Measurements from ENCODE around the gene USP17L15. TPM values are rescaled to one million over a fixed set of nuclear protein-coding genes. Genes with fewer than 3 reads are reported as not detected.
"Not testable (repeated sequence)": the region's sequence is repeated elsewhere in the genome, so short reads cannot be mapped to it uniquely, and the experiment has no call there.

Gene USP17L15
- total RNA-seq, 2 experiments from 2014 or later: not detected

GRCh38 chr4:9267319-9267718 lies 33.1 kb downstream of the USP17L15 start, which contains the start of gene USP17L22:
Gene USP17L22, plus strand, starts transcription at chr4:9267619. Its CDS starts 0 bp downstream, at chr4:9267619.
- H3K27ac Mint-ChIP-seq; H3K4me1 Mint-ChIP-seq; ATAC-seq; H3K9me3 Mint-ChIP-seq (ENCODE audit: low read depth); CTCF ChIA-PET; H3K36me3 Mint-ChIP-seq; DNase-seq; H3K4me3 Mint-ChIP-seq; H3K27me3 Mint-ChIP-seq: not testable (repeated sequence)

DNA sequence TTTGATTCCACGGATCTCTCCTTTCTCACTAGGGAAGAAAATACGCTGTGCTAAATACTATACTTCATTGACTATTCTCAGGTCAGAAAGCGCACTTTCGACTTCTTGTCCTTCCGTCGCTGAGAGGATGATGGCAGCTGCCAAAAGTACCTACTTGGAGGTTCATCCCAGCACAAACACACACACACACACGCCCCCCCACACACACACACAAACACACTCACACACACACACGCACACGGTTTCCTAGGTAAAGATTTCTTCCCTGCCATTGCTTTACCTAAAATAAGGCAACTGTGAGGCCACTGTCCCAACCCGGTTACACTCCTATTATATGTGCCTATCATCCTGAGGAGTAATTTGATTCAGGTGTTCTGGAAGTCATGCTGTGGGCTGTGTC lies 37.5 kb downstream of the USP17L15 start:
- H3K4me3 Mint-ChIP-seq; CTCF ChIA-PET; H3K4me1 Mint-ChIP-seq; ATAC-seq; H3K27me3 Mint-ChIP-seq; H3K36me3 Mint-ChIP-seq; H3K9me3 Mint-ChIP-seq (ENCODE audit: low read depth); H3K27ac Mint-ChIP-seq: not testable (repeated sequence)
- DNase-seq: peak; percentile 55

Other genes starting within 250 kb of the USP17L15 start
- not detected for gene FAM90A26, start 64.0 kb upstream of the USP17L15 start, total RNA-seq
- not detected for gene USP17L10, start 23.7 kb upstream of the USP17L15 start, total RNA-seq
- gene USP17L11, start 19.0 kb upstream of the USP17L15 start, total RNA-seq: not detected
- gene USP17L12, start 14.2 kb upstream of the USP17L15 start, total RNA-seq: not detected
- not detected for gene USP17L13, start 9.5 kb upstream of the USP17L15 start, total RNA-seq
- gene USP17L17, start 9.5 kb downstream of the USP17L15 start, total RNA-seq: not detected
- gene USP17L18, start 14.2 kb downstream of the USP17L15 start, total RNA-seq: not detected
- not detected for gene USP17L19, start 19.0 kb downstream of the USP17L15 start, total RNA-seq
- gene USP17L20, start 23.7 kb downstream of the USP17L15 start, total RNA-seq: not detected
- not detected for gene USP17L21, start 28.5 kb downstream of the USP17L15 start, total RNA-seq
- gene USP17L22, start 33.2 kb downstream of the USP17L15 start, total RNA-seq: not detected
- not detected for gene USP17L24, start 90.8 kb downstream of the USP17L15 start, total RNA-seq
- gene USP17L25, start 95.5 kb downstream of the USP17L15 start, total RNA-seq: not detected
- not detected for gene USP17L26, start 100.3 kb downstream of the USP17L15 start, total RNA-seq
- not detected for gene USP17L5, start 105.0 kb downstream of the USP17L15 start, total RNA-seq
- gene USP17L27, start 109.8 kb downstream of the USP17L15 start, total RNA-seq: not detected
- not detected for gene USP17L28, start 114.5 kb downstream of the USP17L15 start, total RNA-seq
- not detected for gene USP17L29, start 119.3 kb downstream of the USP17L15 start, total RNA-seq
- not detected for gene USP17L30, start 128.7 kb downstream of the USP17L15 start, total RNA-seq
- gene DEFB131A, start 210.0 kb downstream of the USP17L15 start, total RNA-seq: not detected

All from activated CD8-positive, alpha-beta memory T cell treated with anti-CD3 and anti-CD28 coated beads, Interleukin-2, amount 10 ng/mL, durations not matched to agents 7 days and 5 days (primary cell).